ENCODE data around the gene CASP7. TPM values are rescaled to one million over a fixed set of nuclear protein-coding genes. Genes with fewer than 3 reads are reported as not detected.

CASP7 gene
- total RNA-seq, 1 experiment from 2014 or later: 4.7 TPM

DNA sequence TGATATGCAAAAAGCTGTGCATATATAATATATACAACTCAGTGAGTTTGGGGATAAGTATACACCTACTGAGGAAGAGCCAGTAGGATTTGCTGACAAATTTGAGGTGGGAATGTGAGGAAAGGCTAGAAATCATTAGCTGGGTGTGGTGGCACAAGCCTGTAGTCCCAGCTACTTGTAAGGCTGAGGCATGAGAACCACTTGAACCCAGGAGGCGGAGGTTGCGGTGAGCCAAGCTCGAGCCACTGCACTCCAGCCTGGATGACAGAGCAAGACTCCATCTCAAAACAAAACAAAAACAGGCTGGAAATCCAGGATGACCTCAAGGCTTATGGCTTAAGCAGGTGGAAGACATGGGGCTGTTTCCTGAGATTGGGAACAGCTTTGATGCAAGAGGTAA lies 61.1 kb downstream of the CASP7 start:
- DNase-seq (ENCODE audit: low spot score): no peak
- ATAC-seq: no peak
- Mint-ChIP-seq H3K27me3 (ENCODE audit: low read depth) (no peaks in the 10 kb centered on the region; the same call in 1 of the 2 replicates), H3K36me3 (no peaks in the 10 kb centered on the region), H3K4me3 (no peak overlapping the region), H3K4me1 (peaks cover 11% of the 10 kb centered on the region), H3K9me3 (peaks cover 3% of the 10 kb centered on the region), H3K27ac (no peak overlapping the region)
- POLR2A ChIA-PET: no interaction called here
- CTCF ChIA-PET: no interaction called here
- TF ChIP-seq NR2C2 (CRISPR knock-in tag; IDR thresholded peaks at IDR 0.05): no peak
- TF ChIP-seq, protein P1, sequence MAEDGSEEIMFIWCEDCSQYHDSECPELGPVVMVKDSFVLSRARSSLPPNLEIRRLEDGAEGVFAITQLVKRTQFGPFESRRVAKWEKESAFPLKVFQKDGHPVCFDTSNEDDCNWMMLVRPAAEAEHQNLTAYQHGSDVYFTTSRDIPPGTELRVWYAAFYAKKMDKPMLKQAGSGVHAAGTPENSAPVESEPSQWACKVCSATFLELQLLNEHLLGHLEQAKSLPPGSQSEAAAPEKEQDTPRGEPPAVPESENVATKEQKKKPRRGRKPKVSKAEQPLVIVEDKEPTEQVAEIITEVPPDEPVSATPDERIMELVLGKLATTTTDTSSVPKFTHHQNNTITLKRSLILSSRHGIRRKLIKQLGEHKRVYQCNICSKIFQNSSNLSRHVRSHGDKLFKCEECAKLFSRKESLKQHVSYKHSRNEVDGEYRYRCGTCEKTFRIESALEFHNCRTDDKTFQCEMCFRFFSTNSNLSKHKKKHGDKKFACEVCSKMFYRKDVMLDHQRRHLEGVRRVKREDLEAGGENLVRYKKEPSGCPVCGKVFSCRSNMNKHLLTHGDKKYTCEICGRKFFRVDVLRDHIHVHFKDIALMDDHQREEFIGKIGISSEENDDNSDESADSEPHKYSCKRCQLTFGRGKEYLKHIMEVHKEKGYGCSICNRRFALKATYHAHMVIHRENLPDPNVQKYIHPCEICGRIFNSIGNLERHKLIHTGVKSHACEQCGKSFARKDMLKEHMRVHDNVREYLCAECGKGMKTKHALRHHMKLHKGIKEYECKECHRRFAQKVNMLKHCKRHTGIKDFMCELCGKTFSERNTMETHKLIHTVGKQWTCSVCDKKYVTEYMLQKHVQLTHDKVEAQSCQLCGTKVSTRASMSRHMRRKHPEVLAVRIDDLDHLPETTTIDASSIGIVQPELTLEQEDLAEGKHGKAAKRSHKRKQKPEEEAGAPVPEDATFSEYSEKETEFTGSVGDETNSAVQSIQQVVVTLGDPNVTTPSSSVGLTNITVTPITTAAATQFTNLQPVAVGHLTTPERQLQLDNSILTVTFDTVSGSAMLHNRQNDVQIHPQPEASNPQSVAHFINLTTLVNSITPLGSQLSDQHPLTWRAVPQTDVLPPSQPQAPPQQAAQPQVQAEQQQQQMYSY (CRISPR knock-in tag; IDR thresholded peaks at IDR 0.05): no peak
- no peak for TF ChIP-seq SMAD4 (CRISPR knock-in tag; IDR thresholded peaks at IDR 0.05)
- no peak for TF ChIP-seq MYBL2 (CRISPR knock-in tag; IDR thresholded peaks at IDR 0.05)
- no peak for TF ChIP-seq MLX (CRISPR knock-in tag; IDR thresholded peaks at IDR 0.05)
- no peak for TF ChIP-seq ZNF138 (CRISPR knock-in tag; conservative IDR thresholded peaks at IDR 0.05)
- no peak for TF ChIP-seq USF1 (CRISPR knock-in tag; IDR thresholded peaks at IDR 0.05)
- no peak for TF ChIP-seq ZNF423 (CRISPR knock-in tag; IDR thresholded peaks at IDR 0.05)
- no peak for TF ChIP-seq GRHL2 (CRISPR knock-in tag; IDR thresholded peaks at IDR 0.05; ENCODE audit: insufficient replicate concordance, severe bottlenecking)
- no peak for TF ChIP-seq E2F1 (CRISPR knock-in tag; IDR thresholded peaks at IDR 0.05)
- no peak for TF ChIP-seq ZNF671 (CRISPR knock-in tag; IDR thresholded peaks at IDR 0.05)
- TF ChIP-seq, protein P2, sequence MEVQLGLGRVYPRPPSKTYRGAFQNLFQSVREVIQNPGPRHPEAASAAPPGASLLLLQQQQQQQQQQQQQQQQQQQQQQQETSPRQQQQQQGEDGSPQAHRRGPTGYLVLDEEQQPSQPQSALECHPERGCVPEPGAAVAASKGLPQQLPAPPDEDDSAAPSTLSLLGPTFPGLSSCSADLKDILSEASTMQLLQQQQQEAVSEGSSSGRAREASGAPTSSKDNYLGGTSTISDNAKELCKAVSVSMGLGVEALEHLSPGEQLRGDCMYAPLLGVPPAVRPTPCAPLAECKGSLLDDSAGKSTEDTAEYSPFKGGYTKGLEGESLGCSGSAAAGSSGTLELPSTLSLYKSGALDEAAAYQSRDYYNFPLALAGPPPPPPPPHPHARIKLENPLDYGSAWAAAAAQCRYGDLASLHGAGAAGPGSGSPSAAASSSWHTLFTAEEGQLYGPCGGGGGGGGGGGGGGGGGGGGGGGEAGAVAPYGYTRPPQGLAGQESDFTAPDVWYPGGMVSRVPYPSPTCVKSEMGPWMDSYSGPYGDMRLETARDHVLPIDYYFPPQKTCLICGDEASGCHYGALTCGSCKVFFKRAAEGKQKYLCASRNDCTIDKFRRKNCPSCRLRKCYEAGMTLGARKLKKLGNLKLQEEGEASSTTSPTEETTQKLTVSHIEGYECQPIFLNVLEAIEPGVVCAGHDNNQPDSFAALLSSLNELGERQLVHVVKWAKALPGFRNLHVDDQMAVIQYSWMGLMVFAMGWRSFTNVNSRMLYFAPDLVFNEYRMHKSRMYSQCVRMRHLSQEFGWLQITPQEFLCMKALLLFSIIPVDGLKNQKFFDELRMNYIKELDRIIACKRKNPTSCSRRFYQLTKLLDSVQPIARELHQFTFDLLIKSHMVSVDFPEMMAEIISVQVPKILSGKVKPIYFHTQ (CRISPR knock-in tag; IDR thresholded peaks at IDR 0.05): no peak
- no peak for TF ChIP-seq USF2 (CRISPR knock-in tag; IDR thresholded peaks at IDR 0.05)
- TF ChIP-seq, protein P3, sequence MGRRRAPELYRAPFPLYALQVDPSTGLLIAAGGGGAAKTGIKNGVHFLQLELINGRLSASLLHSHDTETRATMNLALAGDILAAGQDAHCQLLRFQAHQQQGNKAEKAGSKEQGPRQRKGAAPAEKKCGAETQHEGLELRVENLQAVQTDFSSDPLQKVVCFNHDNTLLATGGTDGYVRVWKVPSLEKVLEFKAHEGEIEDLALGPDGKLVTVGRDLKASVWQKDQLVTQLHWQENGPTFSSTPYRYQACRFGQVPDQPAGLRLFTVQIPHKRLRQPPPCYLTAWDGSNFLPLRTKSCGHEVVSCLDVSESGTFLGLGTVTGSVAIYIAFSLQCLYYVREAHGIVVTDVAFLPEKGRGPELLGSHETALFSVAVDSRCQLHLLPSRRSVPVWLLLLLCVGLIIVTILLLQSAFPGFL (CRISPR knock-in tag; IDR thresholded peaks at IDR 0.05; ENCODE audit: borderline replicate concordance): no peak
- no peak for TF ChIP-seq FOXP1 (CRISPR knock-in tag; IDR thresholded peaks at IDR 0.05; ENCODE audit: borderline replicate concordance)
- no peak for TF ChIP-seq HMGA2 (CRISPR knock-in tag; IDR thresholded peaks at IDR 0.05)
- no peak for TF ChIP-seq ARID4B (CRISPR knock-in tag; IDR thresholded peaks at IDR 0.05; ENCODE audit: borderline replicate concordance)
